Daoy (cell line): Measurements from ENCODE around the gene ZBTB7C. TPM values are rescaled to one million over a fixed set of nuclear protein-coding genes. Genes with fewer than 3 reads are reported as not detected.
"Not testable (repeated sequence)": the region's sequence is repeated elsewhere in the genome, so short reads cannot be mapped to it uniquely, and the experiment has no call there.

Experiments used
- DNase-seq: peaks from one replicate; pipeline ENCODE4 v3.0.0-alpha.2; 2015; ENCODE audit warnings: low read depth
- total RNA-seq: library from RNA; depleted of rRNA; stranded (reverse); fragments of >200 nt; shearing (Covaris generic); gene quantifications from 2 replicates; pipeline ENCODE4 v1.2.3, GENCODE V29; 2014; rRNA removed

ZBTB7C gene
- total RNA-seq: 0.21 and 0.29 TPM in 2 replicates

DNA sequence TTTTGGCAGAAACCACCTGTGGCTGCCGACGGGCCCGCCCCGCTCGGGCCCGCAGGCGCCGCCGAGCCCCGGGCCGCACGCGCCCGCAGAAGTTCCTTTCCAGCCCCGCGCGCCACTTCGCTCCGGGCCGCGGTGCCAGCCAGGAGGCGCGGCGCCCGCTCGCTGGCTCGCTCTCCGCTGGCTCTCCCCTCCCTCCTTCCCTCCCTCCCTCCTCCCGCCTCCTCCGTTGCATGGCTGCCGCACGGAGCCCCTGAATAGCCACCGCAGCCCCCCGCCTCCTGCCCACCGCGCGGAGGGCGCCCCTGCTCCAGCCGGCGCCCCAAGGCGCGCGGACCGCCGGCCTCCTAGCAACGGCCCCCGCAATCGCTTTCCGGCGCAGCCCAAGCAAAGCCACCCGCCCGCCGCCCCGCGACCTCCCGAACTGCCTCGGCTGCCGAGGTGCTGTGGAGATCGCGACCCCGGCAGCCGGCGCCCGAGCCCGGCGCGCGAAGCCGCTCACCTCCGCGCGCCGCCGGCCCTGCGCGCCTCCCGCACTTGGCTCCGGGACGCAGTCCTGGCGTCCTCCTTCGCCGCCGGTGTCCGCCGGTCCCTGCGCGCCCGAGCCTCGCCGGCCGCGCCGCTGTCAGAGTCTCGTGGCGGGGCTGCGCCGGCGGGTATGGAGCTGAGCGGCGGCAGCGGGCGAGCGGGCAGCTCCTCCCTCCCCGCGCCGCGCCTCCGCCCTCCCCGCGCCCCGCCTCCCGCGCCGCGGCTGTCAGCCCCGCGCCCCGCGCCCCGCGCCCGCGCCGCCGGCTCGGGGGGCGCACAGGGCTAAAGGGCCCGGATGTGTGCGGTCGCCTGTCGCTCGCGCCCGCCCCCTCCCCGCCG, at the start of gene ZBTB7C:
Gene ZBTB7C, minus strand, starts transcription at position 657 of the 864 bp plus-strand sequence.
- DNase-seq: peak; percentile 52

DNA sequence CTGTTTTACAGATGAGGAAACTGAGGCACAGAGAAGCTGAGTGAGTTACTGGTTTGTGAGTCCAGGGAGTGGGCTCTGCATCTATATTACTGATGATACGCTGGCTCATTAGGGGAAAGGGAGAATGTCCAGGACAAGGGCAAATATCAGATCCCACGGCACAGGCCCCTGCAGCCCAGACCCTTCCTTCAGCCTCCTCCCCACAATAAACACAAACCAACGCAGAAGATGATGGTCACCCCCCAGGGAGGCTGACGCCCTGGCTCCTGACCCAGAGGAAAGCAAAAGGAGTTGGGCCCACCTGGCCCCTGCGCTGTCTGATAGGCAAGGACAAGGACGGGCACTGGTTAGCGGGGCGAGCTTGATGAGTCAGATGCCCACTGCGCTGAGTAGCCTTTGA, 47.7 kb upstream of the ZBTB7C start:
- no peak for DNase-seq

DNA sequence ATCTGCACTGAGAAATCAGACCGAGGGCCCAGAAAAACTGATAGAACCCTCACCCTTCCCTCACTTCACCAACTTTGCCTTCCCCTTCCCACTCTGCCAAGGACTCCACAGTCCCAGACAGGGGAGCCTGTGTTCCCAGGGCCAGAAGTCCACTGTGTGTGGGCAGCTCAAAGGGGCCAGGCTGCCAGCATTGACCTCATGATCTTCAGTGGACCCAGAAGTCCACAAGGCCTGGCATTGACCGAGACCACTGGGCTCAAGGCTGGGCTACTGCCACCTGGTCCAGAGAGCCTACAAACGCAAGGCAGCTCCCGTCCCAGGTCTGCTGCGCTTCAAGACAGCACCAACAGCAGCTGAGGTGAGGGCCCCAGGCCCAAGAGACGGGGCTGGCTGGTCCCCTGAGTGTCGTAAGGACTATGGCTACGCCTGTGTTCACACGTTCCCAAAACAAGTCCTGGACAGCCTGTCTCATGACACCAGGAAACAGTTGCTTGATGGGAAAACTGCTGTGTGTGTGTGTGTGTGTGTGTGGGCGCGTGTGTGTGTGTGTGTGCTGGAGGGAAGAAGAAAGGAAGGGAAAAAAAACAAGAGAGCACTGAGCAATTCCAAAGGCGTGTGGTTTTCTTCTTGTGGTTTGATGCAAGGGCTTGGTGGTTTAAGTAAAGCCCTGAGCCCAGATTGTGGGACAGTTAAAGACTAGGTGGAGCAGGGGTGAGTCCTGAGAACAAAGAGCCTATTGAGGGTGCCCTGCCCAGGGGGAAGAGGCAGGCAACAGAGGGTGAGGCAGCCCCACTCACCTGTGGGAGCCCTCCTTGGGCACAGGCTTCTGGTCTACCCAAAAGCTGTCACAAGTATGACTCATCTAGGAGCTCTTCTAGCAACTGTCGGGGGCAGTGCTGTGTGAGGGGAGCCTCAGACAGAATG, 46.6 kb upstream of the ZBTB7C start:
- DNase-seq: peak; percentile 80

DNA sequence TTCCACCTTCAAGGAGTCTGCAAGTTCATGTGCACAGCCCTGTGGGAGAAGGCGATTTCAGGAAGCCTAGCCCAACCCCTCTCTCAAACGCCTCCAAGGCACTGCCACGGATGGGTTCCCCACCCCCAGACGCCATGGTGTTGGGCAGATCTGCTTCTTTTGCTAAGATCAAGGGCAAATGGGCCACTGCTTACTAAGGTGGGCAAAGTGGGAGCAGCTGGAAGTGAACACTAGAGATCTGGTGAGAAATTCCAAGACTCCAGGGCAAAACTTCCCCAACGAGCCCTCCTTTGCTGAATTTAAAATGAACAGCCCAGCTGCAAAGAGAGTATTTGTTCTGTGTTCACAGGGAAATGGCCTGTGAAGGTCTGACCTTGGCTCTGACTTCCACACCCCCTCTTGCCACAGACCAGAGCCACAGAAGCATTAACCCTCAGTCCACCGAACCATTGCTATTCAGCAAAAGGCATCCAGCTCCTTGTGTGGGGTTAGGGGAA, 45.1 kb upstream of the ZBTB7C start:
- DNase-seq: no peak

DNA sequence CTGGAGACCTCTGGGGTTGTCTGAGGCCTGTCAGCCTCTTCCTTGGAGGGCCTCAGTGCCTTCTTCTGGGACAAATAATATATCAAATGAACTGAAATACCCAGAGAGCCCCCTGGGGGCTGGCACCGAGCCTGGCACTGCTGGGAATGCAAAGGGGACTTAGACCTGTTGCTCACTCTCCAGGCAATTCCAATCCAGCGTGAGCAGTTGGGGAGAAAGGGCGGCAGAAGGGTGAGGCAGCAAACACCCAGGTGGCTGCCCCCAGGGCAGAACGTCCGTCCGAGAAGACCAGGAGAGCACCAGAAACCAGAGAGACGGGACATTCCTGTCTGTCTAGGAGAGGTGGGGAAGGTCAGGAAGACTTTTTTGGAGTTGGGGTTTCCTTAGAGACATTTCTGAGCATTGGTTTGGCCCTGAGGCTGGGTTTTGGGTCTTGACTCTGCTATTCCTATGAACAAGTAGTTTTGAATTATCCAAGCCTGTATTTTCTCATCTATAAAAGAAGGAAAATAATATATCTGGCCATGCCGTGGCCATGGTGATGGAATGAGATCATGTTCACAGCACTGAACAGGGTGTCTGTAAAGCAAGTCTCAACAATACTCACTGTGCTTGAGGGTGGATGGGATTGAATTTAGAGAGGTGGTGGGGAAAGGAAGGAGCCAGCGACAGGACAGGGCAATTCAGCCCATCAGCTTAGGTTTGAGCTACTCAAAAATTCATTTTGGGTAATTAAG, 44.3 kb upstream of the ZBTB7C start:
- DNase-seq: no peak

DNA sequence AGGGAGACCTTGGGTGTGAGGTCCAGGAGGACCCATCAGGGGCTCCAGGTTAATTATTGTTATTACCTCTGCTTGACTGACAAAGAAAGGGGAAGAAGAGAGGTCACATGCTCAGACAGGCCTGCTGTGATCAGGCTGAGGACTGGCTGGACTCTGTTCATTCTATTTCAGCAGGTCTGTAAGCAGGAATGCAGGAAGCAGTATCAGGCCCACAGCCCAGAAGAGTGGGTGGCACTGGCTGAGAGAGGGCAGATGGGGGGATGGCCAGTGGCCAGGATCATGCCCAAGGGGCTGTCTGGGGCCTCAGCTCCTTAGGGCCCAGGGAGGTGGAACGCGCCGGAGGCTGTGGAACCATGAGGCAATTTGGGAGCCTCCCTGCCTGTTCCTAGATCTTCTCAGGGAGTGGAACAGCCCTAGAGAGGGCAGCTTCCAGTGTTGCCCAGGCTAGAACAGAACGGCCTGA, 43.7 kb upstream of the ZBTB7C start:
- no peak for DNase-seq

DNA sequence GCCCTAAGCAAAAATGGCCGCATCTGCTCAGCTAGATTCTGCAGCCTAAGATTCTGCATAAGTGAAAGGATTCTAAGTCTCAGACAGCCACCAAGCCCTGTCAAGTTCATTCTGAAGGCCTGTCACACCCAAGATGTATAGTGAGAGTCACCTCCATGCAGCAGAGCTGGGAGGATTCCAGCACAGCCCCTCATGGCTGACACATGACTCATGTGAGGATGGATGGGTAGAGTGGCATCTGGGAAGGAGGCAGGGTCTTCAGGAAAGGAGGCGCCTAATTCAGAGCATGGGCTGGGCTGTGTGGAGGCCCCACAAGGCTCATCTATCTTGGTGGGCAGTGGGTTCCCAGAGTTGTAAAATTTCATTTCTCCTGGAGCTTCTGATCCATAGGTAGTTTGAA, 41.5 kb upstream of the ZBTB7C start:
- DNase-seq: no peak

DNA sequence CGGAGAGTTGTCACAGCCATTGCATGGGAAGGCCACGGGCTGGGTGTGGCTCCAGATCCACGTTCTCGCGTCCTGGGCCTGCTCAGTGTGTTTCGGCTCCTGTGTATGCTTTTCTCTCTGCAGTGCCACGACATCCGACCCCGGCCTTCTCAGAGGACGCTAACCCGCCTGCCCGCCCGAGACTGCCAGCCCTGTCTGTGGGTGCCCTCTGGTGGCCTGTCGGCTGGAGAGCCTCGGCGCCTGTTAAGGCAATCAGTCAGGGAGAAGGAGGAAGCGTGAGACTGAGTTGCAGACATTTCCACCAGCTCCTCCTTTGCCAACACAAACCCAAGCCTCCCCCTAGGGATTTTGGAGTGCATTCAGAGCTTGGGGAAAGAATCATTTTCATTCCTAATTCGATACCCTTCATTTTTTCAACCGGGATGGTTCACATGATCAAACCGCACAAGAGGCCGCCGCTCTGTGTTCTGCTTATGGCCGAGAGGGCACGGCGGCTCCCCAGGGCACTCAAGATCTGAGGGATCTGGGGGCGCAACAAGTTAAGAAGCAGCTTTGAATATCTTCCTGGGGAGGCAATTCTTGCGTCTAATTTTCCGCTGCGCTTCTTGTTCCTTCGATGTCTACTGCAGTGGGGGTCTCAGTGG, 37.5 kb upstream of the ZBTB7C start:
- peak; percentile 78 for DNase-seq

DNA sequence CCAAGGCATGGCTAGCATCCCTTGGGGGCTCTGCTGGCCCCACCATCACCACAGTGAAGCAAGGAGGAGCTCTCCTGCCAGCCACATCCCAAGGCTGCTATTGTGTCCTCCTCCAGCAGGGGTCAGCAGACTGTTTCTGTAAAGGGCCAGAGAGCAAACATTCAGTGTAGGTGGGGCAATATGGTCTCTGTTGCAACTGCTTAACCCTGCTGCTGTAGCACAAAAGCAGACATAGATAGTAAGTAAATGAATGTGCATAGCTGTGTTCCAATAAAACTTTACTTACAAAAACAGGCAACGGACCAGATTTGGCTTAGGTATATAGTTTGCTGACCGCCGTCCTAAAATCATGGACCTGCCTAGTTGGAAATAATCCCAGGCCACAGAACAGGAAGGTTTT, 36.4 kb upstream of the ZBTB7C start:
- DNase-seq: peak; percentile 68

DNA sequence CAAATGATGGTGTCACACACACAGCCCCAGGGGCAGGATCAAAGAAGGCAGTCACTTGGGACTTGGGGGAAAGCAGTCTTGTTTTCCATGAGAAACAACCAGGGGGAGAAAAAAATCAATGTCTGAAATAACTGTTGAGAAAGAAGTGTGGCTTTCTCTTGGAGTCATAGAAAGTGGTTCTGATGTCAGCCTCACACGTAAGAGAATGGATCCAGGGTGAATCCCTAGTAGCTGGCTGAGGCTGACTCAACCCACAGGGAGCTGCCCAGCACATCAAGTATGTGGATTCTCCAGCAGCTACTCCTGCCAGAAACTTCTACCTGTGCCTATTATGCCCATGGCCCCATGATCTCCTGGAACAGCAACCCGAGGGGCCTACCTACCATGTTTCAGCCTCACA, 33.6 kb upstream of the ZBTB7C start:
- no peak for DNase-seq

DNA sequence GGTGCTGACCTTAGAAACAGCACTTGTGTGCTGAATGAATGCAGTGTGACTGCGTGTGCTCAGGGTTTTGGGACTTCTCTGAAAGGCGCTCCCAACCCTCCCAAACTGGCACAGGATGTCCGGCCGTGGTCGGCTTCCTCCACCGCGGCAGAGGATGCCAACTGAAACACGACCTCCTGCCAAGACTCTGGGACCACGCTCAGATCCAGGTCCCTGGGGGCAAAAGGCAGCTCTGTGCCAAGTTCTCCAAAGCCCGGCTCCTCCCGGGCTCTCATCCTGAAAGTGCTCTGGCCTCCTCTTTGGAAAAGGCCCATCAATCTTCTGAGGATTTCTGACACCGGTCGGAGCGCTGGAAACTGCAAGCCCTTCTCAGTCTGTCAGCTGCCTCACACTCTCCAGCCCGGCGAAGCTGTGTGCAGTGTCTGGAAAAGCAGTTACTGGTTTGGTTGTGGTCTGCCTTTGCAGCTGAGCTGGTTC, 32.3 kb upstream of the ZBTB7C start:
- DNase-seq: peak; percentile 27

DNA sequence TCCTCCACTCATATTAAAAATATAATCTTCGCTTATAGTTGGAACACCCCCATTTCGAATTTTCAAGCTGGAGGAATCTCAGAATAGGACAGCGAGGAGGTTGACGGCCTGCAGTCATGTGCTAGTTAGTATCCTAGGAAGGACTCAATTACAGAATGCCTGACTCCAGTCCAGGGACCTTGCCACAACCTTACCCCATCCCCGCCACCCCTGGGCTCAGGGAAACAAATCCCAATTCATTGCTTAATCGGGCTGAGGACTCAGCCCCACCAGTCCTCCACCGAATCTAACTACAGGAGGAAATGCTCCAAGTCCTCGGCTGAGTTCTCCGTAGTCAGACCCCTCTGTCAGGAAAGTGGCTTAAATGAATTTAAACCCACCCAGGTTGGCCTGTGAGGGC, 31.7 kb upstream of the ZBTB7C start:
- DNase-seq: no peak

DNA sequence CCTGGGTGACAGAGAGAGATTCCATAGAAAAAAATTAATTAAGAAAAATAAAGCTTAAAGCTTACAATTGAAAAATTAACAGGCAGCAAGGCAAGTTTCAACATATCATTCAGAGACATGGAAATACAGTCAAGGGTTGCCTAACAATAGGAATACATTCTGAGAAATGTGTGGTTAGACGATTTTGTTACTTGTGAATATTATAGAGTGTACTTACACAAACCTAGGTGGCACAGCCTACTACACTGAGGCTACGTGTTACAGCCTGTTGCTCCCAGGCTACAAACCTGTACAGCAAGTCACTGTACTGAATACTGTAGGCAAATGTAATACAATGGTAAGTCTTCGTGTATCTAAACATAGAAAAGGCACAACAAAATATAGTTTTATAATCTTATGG, 27.7 kb upstream of the ZBTB7C start:
- no peak for DNase-seq

DNA sequence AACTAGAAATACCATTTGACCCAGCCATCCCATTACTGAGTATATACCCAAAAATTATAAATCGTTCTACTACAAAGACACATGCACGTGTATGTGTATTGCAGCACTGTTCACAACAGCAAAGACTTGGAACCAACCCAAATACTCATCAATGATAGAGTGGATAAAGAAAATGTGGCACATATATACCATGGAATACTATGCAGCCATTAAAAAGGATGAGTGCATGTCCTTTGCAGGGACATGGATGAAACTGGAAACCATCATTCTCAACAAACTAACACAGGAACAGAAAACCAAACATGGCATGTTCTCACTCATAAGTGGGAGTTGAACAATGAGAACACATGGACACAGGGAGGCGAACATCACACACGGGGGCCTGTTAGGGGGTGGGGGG, 25.2 kb upstream of the ZBTB7C start:
- DNase-seq: not testable (repeated sequence)

DNA sequence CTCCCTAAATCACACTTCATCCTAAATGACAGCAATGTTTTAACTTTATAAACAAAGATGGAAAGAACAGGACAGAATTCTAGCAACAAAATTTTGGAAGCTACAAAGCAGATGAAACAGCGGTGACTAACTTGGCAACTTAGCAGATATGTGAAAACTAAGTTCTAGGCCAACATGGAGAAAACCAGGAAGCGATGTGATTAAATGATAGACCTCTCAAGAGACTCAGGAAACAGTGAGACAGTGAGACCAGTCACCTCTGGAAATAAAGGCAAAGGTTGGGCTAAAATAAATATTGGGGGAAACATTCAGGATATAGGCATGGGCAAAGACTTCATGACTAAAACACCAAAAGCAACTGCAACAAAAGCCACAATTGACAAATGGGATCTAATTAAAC, 24.4 kb upstream of the ZBTB7C start:
- no peak for DNase-seq

DNA sequence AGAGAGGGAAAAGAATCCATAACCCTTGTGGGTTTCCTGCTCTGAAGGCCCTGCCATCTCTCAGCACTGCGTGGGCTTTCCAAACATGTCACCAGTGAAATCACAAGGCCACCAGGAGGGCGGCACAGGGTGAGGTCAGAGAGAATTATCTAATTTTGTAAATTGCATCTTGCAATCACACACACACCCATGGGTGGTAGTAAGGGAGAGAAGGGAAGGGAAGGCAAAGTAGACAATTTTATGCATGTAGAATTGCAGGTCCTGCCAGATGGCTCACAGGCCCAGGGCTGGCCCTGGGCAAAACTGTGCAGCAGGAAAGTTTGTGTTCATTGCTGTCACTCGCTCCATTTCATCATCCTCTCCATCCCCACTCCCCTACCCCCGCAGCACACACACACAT, 21.0 kb upstream of the ZBTB7C start:
- DNase-seq: no peak

DNA sequence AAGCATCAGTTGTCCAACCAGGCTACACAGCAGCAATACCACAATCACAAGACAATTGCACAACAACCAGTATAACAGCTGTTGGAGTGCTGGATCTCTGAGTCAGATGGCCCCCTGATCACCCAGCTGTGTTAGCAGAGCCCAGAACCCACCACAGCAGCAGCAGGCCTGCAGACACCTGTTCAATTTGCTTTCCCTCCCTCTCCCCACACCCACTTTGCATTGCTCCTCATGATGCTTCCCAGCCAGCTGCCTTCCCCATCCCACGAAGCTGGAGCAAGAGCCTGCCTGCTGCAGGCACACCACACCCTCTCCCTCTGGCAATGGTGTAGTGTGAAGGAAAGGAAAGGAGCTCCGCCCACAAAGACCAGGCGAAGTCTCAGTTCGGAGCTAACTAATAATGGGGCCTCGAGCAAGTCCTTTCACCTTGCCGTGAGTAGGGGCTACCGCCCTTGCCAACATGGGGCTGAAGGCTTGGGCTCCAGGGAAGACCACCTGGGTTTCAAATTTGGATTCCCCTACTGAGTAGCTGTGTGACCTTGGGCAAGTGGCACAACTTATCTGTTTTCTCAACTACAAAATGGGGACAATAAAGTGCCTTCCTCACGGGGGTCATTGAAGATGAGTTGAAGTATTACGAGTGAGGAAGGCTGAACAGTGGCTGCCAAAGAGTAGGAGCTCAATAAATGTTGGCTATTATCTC, 19.4 kb upstream of the ZBTB7C start:
- DNase-seq: no peak

DNA sequence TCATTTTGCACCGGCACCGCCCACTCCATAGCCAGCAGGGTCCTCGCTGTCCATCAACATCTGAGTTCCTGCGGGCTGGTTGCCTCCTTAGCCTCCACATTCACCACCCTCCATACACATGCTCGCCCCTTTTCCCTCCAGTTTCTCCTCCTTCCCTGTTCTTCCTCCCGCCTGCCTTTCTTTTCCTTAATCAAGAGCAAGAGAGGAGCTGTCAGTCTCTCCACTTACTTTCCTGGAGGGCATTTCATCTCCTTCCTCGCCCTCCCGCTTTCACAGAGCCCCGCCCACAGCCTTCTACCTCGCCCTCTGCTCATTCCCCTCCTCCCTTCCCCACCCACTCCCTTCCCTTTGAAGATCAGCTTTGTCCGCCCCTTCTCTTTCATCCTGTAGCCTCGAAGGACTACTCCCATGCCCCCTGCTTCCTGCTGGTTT, 13.8 kb upstream of the ZBTB7C start:
- DNase-seq: no peak

DNA sequence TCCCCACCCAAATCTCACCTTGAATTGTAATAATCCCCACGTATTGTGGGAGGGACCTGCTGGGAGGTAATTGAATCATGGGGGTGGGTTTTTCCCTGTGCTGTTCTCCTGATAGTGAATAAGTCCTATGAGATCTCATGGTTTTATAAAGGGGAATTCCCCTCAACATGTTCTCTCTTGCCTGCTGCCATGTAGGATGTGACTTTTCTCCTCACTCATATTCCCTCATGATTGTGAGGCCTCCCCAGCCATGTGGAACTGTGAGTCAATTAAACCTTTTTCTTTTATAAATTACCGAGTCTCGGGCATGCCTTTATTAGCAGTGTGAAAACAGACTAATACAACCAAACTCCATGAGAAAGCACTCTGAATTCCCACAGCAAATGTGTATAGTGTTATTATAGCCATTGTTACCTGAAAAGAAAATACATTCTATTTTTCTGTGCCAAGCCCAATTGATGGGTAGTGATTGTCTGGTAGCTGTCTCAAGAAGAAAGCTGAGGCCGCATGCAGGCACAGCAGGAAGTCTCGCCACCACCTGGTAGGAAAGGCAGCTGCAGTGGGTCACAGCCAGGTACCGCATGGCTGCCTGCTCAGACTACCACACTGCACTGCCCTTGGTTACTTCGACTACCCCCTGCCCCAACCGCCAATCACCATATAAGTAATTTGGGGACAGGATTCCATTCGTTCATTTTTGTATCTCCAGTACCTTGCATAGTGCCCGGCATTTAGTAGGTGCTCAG, 10.3 kb upstream of the ZBTB7C start:
- no peak for DNase-seq
